Measurements from ENCODE around the gene LZTS2.

GRCh38 chr10:100996678-100997359 is 2.8 kb upstream of the LZTS2 start:
- TF ChIP-seq CTCF (IDR thresholded peaks at IDR 0.05; ENCODE audit: borderline replicate concordance, extremely low read depth, low read length, poor library complexity, severe bottlenecking) (no peak), EZH2 (IDR thresholded peaks at IDR 0.05; ENCODE audit: borderline replicate concordance, low read depth, low read length, severe bottlenecking) (no peak)
